K562 treated with DMSO at 1 percent for 12 hours (cell line): Measurements from ENCODE around the gene DPP4. TPM values are rescaled to one million over a fixed set of nuclear protein-coding genes. Genes with fewer than 3 reads are reported as not detected.

Source experiments
- total RNA-seq: library from RNA; unstranded; fragments of 300-600 nt; gene quantifications from 2 replicates; pipeline ENCODE4 v1.2.3, GENCODE V29; 2022; ENCODE audit not compliant: insufficient read depth

Gene DPP4
- total RNA-seq = not detected in 2 replicates

GRCh38 chr2:162073888-162074631, at the start of gene DPP4:
Gene DPP4, minus strand, starts transcription at chr2:162074215. Its CDS starts 234 bp downstream, at chr2:162073981.

Other genes with a start within 250 kb of the DPP4 start
- gene GCG, start 78.0 kb upstream of the DPP4 start, total RNA-seq = not detected in 2 replicates
- gene FAP, start 169.2 kb upstream of the DPP4 start, total RNA-seq = not detected in 2 replicates
- 3.2 and 10.4 TPM in 2 replicates for gene IFIH1, start 244.5 kb upstream of the DPP4 start, total RNA-seq